Neural progenitor cell (in vitro differentiated cells): ENCODE results near the gene EEF1A1. TPM values are rescaled to one million over a fixed set of nuclear protein-coding genes. Genes with fewer than 3 reads are reported as not detected.

Experiments
- DNase-seq: peaks from one replicate; pipeline ENCODE4 v3.0.0-alpha.2; 2016; ENCODE audit warnings: low spot score
- H2AFZ ChIP-seq: fragments of 200-600 bp; sonication (generic); replicated peaks from 2 replicates; pipeline ENCODE4 v1.6.1; 2016; ENCODE audit warnings: antibody characterized with exemption
- H3F3A ChIP-seq: fragments of 200-600 bp; sonication (generic); 2 replicates; pipeline ENCODE4 v1.6.1; 2016; ENCODE audit warnings: antibody characterized with exemption, low read depth
- H3K27ac ChIP-seq: fragments of 200-600 bp; sonication (generic); 2 replicates; pipeline ENCODE4 v1.5.1; 2016; ENCODE audit warnings: mild to moderate bottlenecking
- H3K27me3 ChIP-seq: fragments of 200-600 bp; sonication (generic); 2 replicates; pipeline ENCODE4 v1.6.1; 2016; ENCODE audit warnings: mild to moderate bottlenecking, moderate library complexity
- H3K36me3 ChIP-seq: fragments of 200-600 bp; sonication (generic); 2 replicates; pipeline ENCODE4 v1.5.1; 2016
- H3K4me1 ChIP-seq: fragments of 200-600 bp; sonication (generic); 2 replicates; pipeline ENCODE4 v1.6.1; 2016; ENCODE audit warnings: mixed run types
- H3K4me2 ChIP-seq: fragments of 200-600 bp; sonication (generic); 2 replicates; pipeline ENCODE4 v1.6.1; 2016
- H3K4me3 ChIP-seq: fragments of 200-600 bp; sonication (generic); 2 replicates; pipeline ENCODE4 v1.5.1; 2016
- H3K79me2 ChIP-seq: fragments of 200-600 bp; sonication (generic); 2 replicates; pipeline ENCODE4 v1.6.1; 2016; ENCODE audit warnings: low read depth
- H3K9ac ChIP-seq: fragments of 200-600 bp; sonication (generic); 2 replicates; pipeline ENCODE4 v1.6.1; 2016
- H3K9me3 ChIP-seq: fragments of 200-600 bp; sonication (generic); 2 replicates; pipeline ENCODE4 v1.5.1; 2016; ENCODE audit warnings: low read depth
- H4K20me1 ChIP-seq: fragments of 200-600 bp; sonication (generic); 2 replicates; pipeline ENCODE4 v1.6.1; 2016; ENCODE audit warnings: low read depth
- H3K27ac Mint-ChIP-seq: 3 replicates; pipeline ENCODE4 v1.8.0; 2021; ENCODE audit warnings: mixed read lengths
- H3K27me3 Mint-ChIP-seq: 2 replicates; pipeline ENCODE4 v1.8.0; 2022; ENCODE audit warnings: low read depth, mild to moderate bottlenecking, inconsistent platforms, moderate library complexity, mixed read lengths; ENCODE audit not compliant: insufficient read depth
- H3K36me3 Mint-ChIP-seq: 3 replicates; pipeline ENCODE4 v1.8.0; 2021; ENCODE audit warnings: mixed read lengths
- H3K4me1 Mint-ChIP-seq: 3 replicates; pipeline ENCODE4 v1.8.0; 2021; ENCODE audit warnings: mixed read lengths
- H3K4me3 Mint-ChIP-seq: 3 replicates; pipeline ENCODE4 v1.8.0; 2021; ENCODE audit warnings: mild to moderate bottlenecking, moderate library complexity, mixed read lengths
- H3K9me3 Mint-ChIP-seq: 3 replicates; pipeline ENCODE4 v1.8.0; 2020; ENCODE audit warnings: mixed read lengths
- EZH2 ChIP-seq: fragments of 200-600 bp; sonication (generic); IDR thresholded peaks from 2 replicates; pipeline ENCODE4 v1.6.1; 2017; ENCODE audit warnings: antibody characterized with exemption, mild to moderate bottlenecking, moderate library complexity
- EZH2phosphoT487 ChIP-seq: fragments of 200-600 bp; sonication (generic); IDR thresholded peaks from 2 replicates; pipeline ENCODE4 v1.6.1; 2017; ENCODE audit warnings: antibody characterized with exemption
- total RNA-seq: library from RNA; depleted of rRNA; stranded (reverse); fragments of >200 nt; gene quantifications from 2 replicates; pipeline ENCODE4 v1.2.3, GENCODE V29; 2015; ENCODE audit warnings: low replicate concordance
- TF ChIP-seq, protein P1 (sequence below): fragments of 200-600 bp; sonication (generic); IDR thresholded peaks from 2 replicates; pipeline ENCODE4 v1.5.1; 2017; ENCODE audit warnings: antibody characterized with exemption, mild to moderate bottlenecking

The EEF1A1 gene
- total RNA-seq, 1 donor from 2014 or later = 19,891 TPM

DNA sequence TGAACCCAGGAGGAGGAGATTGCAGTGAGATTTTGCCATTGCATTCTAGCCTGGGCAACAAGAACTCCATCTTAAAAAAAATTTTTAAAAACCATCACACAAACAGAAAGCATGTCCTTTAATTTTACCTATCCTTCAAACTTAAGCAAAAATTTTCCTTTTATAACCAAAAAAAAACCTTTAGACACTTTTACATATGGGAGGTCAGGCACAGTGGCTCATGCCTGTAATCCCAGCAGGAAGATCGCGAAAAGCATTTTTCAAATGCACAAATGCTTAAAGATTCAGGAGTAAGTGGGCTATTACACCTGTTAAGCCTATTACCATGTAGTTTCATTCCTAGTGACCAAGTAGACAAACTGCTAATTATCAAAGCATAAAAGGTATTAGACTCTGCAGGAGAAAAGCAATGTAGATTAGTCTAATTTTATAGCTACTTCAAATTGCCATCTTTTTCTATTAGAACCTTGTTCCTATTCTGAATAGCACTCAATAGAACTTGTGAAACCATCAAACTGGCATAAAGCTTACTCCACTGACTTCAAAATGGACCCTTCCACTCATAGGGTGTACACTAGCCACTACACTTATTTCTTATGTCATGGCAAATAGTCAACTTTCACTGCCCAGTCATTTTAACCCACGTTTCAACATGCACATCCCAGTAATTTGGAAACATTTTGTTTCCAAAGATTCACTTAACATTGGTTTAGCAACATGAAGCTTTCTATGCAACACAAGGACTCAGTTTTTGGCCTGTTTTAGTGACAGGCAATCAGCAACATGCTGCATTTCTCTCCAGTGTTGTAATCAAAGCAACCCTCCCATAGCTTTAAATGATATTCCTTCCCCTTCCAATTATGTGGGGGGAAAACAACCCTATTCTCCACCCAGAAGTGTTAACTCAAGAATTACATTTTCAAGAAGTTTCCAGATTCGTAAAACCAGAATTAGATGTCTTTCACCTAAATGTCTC, 4.0 kb downstream of the EEF1A1 start:
- DNase-seq = no peak
- Histone ChIP-seq H3K27ac (peak overlapping the region; percentile 77), H3K4me3 (peak overlapping the region; percentile 30), H3K27me3 (no peaks in the 10 kb centered on the region), H3K4me1 (peaks cover 11% of the 10 kb centered on the region), H3K36me3 (peaks cover 21% of the 10 kb centered on the region), H2AFZ (no peak overlapping the region), H3K9me3 (no peaks in the 10 kb centered on the region), H3K4me2 (peak overlapping the region; percentile 68), H3K9ac (no peak overlapping the region), H3K79me2 (peaks cover 43% of the 10 kb centered on the region), H3F3A (peaks cover 88% of the 10 kb centered on the region), H4K20me1 (peaks cover 64% of the 10 kb centered on the region)
- Mint-ChIP-seq H3K4me3 (peak overlapping the region; percentile 65), H3K36me3 (peaks cover 35% of the 10 kb centered on the region), H3K4me1 (peaks cover 34% of the 10 kb centered on the region), H3K27ac (no peak overlapping the region), H3K27me3 (peaks cover 6% of the 10 kb centered on the region), H3K9me3 (no peaks in the 10 kb centered on the region)
- TF ChIP-seq, protein P1, sequence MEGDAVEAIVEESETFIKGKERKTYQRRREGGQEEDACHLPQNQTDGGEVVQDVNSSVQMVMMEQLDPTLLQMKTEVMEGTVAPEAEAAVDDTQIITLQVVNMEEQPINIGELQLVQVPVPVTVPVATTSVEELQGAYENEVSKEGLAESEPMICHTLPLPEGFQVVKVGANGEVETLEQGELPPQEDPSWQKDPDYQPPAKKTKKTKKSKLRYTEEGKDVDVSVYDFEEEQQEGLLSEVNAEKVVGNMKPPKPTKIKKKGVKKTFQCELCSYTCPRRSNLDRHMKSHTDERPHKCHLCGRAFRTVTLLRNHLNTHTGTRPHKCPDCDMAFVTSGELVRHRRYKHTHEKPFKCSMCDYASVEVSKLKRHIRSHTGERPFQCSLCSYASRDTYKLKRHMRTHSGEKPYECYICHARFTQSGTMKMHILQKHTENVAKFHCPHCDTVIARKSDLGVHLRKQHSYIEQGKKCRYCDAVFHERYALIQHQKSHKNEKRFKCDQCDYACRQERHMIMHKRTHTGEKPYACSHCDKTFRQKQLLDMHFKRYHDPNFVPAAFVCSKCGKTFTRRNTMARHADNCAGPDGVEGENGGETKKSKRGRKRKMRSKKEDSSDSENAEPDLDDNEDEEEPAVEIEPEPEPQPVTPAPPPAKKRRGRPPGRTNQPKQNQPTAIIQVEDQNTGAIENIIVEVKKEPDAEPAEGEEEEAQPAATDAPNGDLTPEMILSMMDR = no peak
- TF ChIP-seq EZH2phosphoT487 (no peak), EZH2 (no peak)

DNA sequence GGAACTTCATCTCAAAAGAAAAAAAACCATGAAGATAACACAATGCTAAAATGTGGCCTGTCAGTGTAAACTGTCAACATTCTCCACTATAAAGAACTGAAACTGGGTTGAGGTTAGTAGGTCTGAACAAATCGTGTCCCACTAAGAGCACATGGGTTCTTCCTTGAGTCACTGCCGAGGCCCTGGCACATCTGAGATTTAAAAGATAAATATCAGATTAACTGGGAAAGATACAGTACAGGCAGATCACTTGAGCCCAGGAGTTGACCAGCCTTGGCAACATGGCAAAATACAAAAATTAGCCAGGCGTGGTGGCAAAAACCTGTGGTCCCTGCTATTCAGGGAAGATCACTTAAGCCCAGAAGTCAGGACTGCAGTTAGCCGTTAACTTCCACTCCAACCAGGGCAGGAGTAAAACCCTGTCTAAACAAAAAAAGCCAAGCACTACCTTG, 5.6 kb downstream of the EEF1A1 start:
- DNase-seq = no peak
- H2AFZ ChIP-seq = no peak overlapping the region
- Mint-ChIP-seq H3K4me1 (peaks cover 33% of the 10 kb centered on the region), H3K36me3 (peaks cover 29% of the 10 kb centered on the region), H3K27ac (no peak overlapping the region), H3K4me3 (no peak overlapping the region), H3K9me3 (no peaks in the 10 kb centered on the region), H3K27me3 (peaks cover 2% of the 10 kb centered on the region)
- H3K9ac ChIP-seq = no peak overlapping the region
- peaks cover 36% of the 10 kb centered on the region for H3K79me2 ChIP-seq
- H4K20me1 ChIP-seq = peaks cover 58% of the 10 kb centered on the region
- peak overlapping the region; percentile 62 for H3K27ac ChIP-seq
- H3K4me3 ChIP-seq = no peak overlapping the region
- H3K4me2 ChIP-seq = no peak overlapping the region
- H3K36me3 ChIP-seq = peaks cover 21% of the 10 kb centered on the region
- peaks cover 79% of the 10 kb centered on the region for H3F3A ChIP-seq
- H3K4me1 ChIP-seq = peaks cover 11% of the 10 kb centered on the region
- TF ChIP-seq EZH2phosphoT487 (no peak), EZH2 (no peak)
- TF ChIP-seq, protein P1 = no peak
- no peaks in the 10 kb centered on the region for H3K9me3 ChIP-seq
- H3K27me3 ChIP-seq = no peaks in the 10 kb centered on the region

DNA sequence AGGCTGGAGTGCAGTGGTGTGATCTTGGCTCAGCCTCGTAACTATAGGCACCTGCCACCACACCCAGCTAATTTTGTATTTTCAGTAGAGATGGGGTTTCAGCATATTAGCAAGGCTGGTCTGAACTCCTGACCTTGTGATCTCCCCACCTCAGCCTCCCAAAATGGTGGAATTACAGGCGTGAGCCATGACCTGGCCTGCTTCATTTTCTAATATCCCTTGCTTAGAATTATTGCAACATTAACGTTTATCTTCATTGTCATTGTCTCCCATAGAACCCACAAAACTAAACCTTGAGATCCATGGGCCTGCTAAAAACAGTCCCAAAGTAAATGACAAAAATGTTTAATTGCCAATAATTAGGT, 6.1 kb downstream of the EEF1A1 start:
- H3K4me3 Mint-ChIP-seq = no peak overlapping the region
- Histone ChIP-seq H3K9ac (no peak overlapping the region), H3K4me1 (peaks cover 11% of the 10 kb centered on the region), H3K27me3 (no peaks in the 10 kb centered on the region), H2AFZ (no peak overlapping the region), H3K79me2 (peaks cover 31% of the 10 kb centered on the region), H3K9me3 (no peaks in the 10 kb centered on the region), H3K27ac (peak overlapping the region; percentile 62), H3F3A (peaks cover 74% of the 10 kb centered on the region), H3K4me2 (no peak overlapping the region), H3K36me3 (peaks cover 21% of the 10 kb centered on the region), H4K20me1 (peaks cover 53% of the 10 kb centered on the region), H3K4me3 (no peak overlapping the region)
- DNase-seq = no peak
- H3K9me3 Mint-ChIP-seq = no peaks in the 10 kb centered on the region
- H3K4me1 Mint-ChIP-seq = peaks cover 31% of the 10 kb centered on the region
- H3K27ac Mint-ChIP-seq = no peak overlapping the region
- H3K36me3 Mint-ChIP-seq = peaks cover 25% of the 10 kb centered on the region
- TF ChIP-seq, protein P1 = no peak
- TF ChIP-seq EZH2 = no peak
- no peak for TF ChIP-seq EZH2phosphoT487
- peaks cover 2% of the 10 kb centered on the region for H3K27me3 Mint-ChIP-seq
